Airway epithelial cell (primary cell): Measurements from ENCODE around the gene KRTAP19-2. TPM values are rescaled to one million over a fixed set of nuclear protein-coding genes. Genes with fewer than 3 reads are reported as not detected.

Source experiments
- total RNA-seq: library from RNA; depleted of rRNA; stranded (reverse); fragments of >200 nt; gene quantifications from 2 replicates; pipeline ENCODE4 v1.2.3, GENCODE V29; 2015

KRTAP19-2 gene
- total RNA-seq, result not detected in 2 replicates

DNA sequence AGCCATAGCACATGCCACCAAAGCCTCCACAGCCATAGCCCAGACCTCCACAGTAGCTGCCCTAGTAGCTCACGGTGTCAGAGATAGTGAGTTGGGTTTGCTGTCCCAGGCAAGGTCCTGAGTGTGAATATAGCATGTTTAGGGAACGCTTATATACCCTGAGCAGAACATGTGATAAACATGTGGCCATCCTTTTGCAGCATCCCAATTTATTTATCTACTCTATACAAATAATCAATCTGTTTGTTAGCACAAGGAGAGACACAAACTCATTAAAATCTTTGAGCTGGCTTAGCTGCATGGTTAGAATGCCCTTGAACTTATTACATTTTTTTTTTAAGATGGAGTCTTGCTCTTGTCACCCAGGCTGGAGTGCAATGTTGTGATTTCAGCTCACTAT, at the start of gene KRTAP19-2:
TSS of gene KRTAP19-2 (minus strand) at position 101 of the 400 bp plus-strand sequence. CDS start at position 13, 88 bp downstream.

DNA sequence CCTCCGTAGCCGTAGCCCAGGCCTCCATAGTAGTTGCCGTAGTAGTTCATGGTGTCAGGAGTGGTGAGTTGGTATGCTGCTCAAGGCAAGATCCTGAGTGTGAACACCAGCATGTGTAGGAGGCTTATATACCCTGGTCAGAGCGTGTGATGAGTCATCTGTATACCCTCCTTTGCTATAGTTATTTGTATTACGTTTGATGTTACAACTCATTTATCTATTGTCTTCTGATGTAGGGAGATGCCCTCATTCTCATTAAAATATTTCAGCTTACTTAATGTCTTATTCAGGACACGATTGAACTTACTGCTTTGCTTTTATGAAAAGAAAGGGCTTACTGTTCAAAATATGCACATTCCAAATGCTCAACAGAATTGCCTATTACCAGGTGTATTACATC, 14.8 kb upstream of the KRTAP19-2 start, which contains the start of gene KRTAP19-5:
TSS of gene KRTAP19-5 (minus strand) at position 101 of the 400 bp plus-strand sequence. CDS start at position 50, 51 bp downstream.

DNA sequence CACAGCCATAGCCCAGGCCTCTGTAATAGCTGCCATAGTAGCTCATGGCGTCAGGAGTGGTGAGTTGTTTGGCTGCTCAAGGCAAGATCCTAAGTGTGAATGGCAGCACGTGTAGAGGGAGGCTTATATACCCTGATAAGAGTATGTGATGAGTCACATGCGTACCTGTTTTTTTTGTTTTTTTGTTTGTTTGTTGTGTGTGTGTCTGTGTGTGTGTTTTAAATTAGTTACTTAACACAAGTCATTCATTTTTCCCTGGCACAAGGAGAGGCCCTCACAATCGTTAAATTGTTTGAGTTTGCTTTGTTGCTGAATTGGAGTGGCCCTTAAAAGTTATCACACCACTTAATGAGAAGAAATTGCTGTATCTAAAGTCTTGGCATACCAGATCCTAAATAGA, 9.8 kb upstream of the KRTAP19-2 start, which contains the start of gene KRTAP19-4:
TSS of gene KRTAP19-4 (minus strand) at position 101 of the 400 bp plus-strand sequence. CDS start at position 46, 55 bp downstream.

DNA sequence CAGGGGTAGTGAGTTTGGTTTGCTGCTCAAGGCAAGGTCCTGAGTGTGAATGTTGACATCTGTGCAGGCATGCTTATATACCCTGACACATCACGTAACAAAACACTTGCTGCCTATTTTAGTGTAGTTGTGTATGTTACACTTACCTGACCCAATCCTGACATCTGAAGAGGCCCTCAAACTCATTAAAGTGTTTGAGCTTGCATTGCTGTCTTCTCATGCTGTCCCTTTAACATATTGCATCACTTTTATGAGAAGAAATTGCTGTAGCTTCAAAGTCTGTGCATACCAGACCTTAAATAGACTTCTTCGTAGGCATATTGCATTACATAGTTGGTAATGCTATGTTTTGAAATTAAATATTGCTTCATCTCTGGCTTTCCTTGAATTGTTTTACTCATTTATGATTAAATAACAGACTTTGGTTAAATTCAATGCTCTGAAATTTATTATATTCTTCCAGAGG, 4.8 kb upstream of the KRTAP19-2 start, which contains the start of gene KRTAP19-3:
TSS of gene KRTAP19-3 (minus strand) at position 51 of the 466 bp plus-strand sequence. CDS start 56 bp downstream, outside the sequence.

GRCh38 chr21:30480145-30480544, 7.1 kb downstream of the KRTAP19-2 start, which contains the start of gene KRTAP19-1:
Gene KRTAP19-1, minus strand, starts transcription at chr21:30480367. Its CDS starts 50 bp downstream, at chr21:30480317.

GRCh38 chr21:30439975-30440374, 47.3 kb downstream of the KRTAP19-2 start, which contains the start of gene KRTAP15-1:
Gene KRTAP15-1, plus strand, starts transcription at chr21:30440275. Its CDS starts 53 bp downstream, at chr21:30440328.

Other genes starting within 250 kb of the KRTAP19-2 start
- gene KRTAP24-1, start 204.5 kb downstream of the KRTAP19-2 start, total RNA-seq, result not detected in 2 replicates
- not detected in 2 replicates for gene KRTAP25-1, start 197.9 kb downstream of the KRTAP19-2 start, total RNA-seq
- not detected in 2 replicates for gene KRTAP26-1, start 167.1 kb downstream of the KRTAP19-2 start, total RNA-seq
- not detected in 2 replicates for gene KRTAP27-1, start 149.7 kb downstream of the KRTAP19-2 start, total RNA-seq
- not detected in 2 replicates for gene KRTAP23-1, start 138.8 kb downstream of the KRTAP19-2 start, total RNA-seq
- not detected in 2 replicates for gene KRTAP13-2, start 115.2 kb downstream of the KRTAP19-2 start, total RNA-seq
- not detected in 2 replicates for gene KRTAP13-1, start 91.4 kb downstream of the KRTAP19-2 start, total RNA-seq
- gene KRTAP13-3, start 61.5 kb downstream of the KRTAP19-2 start, total RNA-seq, result not detected in 2 replicates
- not detected in 2 replicates for gene KRTAP13-4, start 57.2 kb downstream of the KRTAP19-2 start, total RNA-seq
- gene KRTAP15-1, start 47.2 kb downstream of the KRTAP19-2 start, total RNA-seq, result not detected in 2 replicates
- not detected in 2 replicates for gene KRTAP19-1, start 7.1 kb downstream of the KRTAP19-2 start, total RNA-seq
- not detected in 2 replicates for gene KRTAP19-3, start 4.6 kb upstream of the KRTAP19-2 start, total RNA-seq
- gene KRTAP19-4, start 9.7 kb upstream of the KRTAP19-2 start, total RNA-seq, result not detected in 2 replicates
- gene KRTAP19-5, start 14.7 kb upstream of the KRTAP19-2 start, total RNA-seq, result not detected in 2 replicates
- not detected in 2 replicates for gene KRTAP19-6, start 54.4 kb upstream of the KRTAP19-2 start, total RNA-seq
- gene KRTAP19-7, start 73.9 kb upstream of the KRTAP19-2 start, total RNA-seq, result not detected in 2 replicates
- gene KRTAP22-2, start 103.0 kb upstream of the KRTAP19-2 start, total RNA-seq, result not detected in 2 replicates
- gene KRTAP6-3, start 105.0 kb upstream of the KRTAP19-2 start, total RNA-seq, result not detected in 2 replicates
- not detected in 2 replicates for gene KRTAP6-2, start 111.5 kb upstream of the KRTAP19-2 start, total RNA-seq
- gene KRTAP22-1, start 113.7 kb upstream of the KRTAP19-2 start, total RNA-seq, result not detected in 2 replicates
- gene KRTAP6-1, start 126.5 kb upstream of the KRTAP19-2 start, total RNA-seq, result not detected in 2 replicates
- gene KRTAP20-1, start 129.0 kb upstream of the KRTAP19-2 start, total RNA-seq, result not detected in 2 replicates
- not detected in 2 replicates for gene KRTAP20-4, start 133.2 kb upstream of the KRTAP19-2 start, total RNA-seq
- gene KRTAP20-2, start 147.8 kb upstream of the KRTAP19-2 start, total RNA-seq, result not detected in 2 replicates
- gene KRTAP20-3, start 155.4 kb upstream of the KRTAP19-2 start, total RNA-seq, result not detected in 2 replicates
- gene KRTAP21-3, start 231.3 kb upstream of the KRTAP19-2 start, total RNA-seq, result not detected in 2 replicates